Tracheal epithelial cell (primary cell): ENCODE data around the gene OPHN1. TPM values are rescaled to one million over a fixed set of nuclear protein-coding genes. Genes with fewer than 3 reads are reported as not detected.

Experiments
- total RNA-seq: library from RNA; depleted of rRNA; stranded (reverse); fragments of >200 nt; gene quantifications from 2 replicates; pipeline ENCODE4 v1.2.1, GENCODE V29; 2014

Gene OPHN1, protein sequence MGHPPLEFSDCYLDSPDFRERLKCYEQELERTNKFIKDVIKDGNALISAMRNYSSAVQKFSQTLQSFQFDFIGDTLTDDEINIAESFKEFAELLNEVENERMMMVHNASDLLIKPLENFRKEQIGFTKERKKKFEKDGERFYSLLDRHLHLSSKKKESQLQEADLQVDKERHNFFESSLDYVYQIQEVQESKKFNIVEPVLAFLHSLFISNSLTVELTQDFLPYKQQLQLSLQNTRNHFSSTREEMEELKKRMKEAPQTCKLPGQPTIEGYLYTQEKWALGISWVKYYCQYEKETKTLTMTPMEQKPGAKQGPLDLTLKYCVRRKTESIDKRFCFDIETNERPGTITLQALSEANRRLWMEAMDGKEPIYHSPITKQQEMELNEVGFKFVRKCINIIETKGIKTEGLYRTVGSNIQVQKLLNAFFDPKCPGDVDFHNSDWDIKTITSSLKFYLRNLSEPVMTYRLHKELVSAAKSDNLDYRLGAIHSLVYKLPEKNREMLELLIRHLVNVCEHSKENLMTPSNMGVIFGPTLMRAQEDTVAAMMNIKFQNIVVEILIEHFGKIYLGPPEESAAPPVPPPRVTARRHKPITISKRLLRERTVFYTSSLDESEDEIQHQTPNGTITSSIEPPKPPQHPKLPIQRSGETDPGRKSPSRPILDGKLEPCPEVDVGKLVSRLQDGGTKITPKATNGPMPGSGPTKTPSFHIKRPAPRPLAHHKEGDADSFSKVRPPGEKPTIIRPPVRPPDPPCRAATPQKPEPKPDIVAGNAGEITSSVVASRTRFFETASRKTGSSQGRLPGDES
- 3.0 and 4.8 TPM in 2 replicates for total RNA-seq

DNA sequence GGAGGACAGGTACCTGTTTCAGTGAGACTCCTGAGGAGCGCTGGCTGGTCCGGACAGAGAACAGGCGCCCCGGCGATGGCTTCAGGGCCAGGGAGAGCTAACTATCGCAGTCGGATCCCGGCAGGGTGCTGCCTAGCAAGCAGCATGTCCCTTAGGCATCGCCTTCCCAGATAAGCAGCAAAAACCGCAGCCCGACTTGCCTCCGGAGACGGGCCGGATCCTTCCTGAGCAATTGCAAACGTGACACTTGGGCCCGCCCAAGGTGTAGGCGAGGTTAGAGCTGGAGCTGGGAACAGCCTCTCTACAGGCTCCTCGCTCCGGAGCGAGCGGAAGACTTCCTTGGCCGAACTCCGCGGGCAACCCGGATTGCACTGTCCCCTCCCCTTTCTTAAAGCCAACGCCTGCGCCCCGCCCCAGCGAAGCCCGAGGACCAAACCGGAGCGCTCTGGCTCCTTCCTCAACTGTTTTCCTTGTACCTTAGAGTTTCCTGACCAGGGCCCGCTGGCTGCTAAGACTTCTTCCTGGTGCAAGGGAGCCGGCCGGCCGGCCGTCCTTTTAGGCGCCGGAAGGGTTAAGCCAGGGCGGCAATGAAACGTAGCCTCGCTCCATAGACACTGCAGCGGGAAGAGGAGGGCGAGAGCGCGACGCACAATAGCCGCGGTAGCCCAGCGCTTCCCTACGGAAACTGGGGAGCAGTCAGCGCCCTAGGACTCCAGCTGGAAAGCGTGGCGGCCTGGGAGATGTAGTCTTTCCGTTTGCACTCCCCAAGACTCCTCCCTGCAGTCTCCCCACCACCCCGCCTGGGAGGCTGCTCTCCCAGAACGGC is at the start of gene OPHN1:
Gene OPHN1, minus strand, starts transcription at position 341 of the 826 bp plus-strand sequence. CDS start 475 bp downstream, outside the sequence.

Other genes starting within 250 kb of the OPHN1 start
- gene YIPF6, start 65.6 kb upstream of the OPHN1 start, total RNA-seq = 33.0 and 43.5 TPM in 2 replicates
- gene STARD8, start 214.2 kb upstream of the OPHN1 start, total RNA-seq = under 0.01 and 2.4 TPM in 2 replicates